NAMALWA (cell line): ENCODE data around the gene MARCKS.

Experiments
- DNase-seq: peaks from one replicate; pipeline ENCODE4 v3.0.0-alpha.2; 2015; ENCODE audit warnings: low spot score

The MARCKS gene, protein sequence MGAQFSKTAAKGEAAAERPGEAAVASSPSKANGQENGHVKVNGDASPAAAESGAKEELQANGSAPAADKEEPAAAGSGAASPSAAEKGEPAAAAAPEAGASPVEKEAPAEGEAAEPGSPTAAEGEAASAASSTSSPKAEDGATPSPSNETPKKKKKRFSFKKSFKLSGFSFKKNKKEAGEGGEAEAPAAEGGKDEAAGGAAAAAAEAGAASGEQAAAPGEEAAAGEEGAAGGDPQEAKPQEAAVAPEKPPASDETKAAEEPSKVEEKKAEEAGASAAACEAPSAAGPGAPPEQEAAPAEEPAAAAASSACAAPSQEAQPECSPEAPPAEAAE

DNA sequence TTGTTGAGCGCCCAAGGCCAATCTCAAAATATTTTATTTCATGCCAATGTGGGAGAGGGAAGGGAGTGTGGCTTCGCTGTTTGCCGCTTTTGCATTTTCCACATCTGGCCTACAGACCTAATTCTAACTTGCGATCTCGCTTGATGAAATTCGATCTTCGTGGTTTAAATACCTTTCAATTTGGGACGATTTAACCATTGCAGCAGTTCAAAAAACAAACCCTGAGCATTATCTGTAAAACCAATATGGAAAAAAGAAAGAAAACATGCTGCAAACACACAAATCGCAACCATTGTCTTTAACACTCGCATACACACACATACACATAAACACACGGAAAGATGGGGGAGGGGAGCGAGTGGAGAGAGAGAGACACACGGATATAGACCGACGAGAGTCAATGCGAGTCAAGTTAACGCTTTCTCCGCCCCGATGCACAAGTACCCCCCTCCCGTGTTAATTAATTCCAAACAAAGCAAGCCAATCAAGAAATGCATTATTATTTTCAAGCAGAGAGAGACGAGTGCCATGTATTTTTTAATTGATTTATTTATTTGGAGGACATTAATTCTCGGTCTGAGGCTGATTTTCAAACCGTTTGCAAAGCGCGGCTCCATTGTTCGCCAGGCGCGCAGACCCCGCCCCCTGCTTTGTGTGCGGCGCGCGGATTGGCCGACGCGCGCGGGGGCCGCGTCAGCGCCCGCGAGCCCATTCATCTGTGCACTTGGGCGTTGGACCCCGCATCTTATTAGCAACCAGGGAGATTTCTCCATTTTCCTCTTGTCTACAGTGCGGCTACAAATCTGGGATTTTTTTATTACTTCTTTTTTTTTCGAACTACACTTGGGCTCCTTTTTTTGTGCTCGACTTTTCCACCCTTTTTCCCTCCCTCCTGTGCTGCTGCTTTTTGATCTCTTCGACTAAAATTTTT is at the start of gene MARCKS:
Gene MARCKS (plus strand): TSS at position 721 of the 931 bp plus-strand sequence. CDS start 401 bp downstream, outside the sequence.
- peak; percentile 77 for DNase-seq

DNA sequence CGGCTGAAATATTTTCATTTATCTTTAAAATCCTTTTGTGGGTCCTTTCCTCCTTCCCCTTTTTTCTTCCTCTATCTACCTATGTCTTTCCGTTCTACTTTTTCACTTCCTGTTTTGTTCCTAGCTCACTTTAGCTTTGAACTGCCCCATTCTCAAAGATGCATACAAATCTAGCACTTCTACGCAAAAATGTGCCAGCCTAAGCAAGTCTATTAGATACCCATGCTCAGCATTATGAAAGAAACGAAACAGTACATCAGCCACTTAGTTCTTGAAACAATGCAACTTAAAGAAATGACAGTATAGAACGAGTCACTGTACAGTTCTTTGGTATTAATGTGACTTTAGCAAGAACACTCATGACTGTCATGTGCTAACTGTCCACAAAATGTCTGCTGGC is 47.3 kb upstream of the MARCKS start:
- peak; percentile 72 for DNase-seq

DNA sequence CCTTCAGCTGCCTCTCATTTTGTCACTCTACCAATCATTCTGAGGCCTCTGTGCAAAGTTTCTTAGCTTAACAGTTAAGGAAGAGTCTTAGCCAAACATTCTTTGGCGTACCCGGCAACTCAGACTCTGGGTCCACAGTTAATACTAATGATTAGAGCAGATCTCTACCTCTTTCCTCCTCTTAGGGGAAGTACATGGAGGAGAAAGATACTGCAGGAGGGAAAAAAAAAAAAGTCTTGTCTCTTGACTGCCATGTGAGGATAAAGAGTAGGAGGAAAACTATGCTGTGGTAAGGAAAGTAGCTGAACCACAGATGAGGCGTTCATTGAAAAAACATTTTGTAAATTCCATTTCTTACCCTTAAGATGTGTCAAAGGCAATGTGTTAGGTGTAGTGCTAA is 44.0 kb upstream of the MARCKS start:
- no peak for DNase-seq

DNA sequence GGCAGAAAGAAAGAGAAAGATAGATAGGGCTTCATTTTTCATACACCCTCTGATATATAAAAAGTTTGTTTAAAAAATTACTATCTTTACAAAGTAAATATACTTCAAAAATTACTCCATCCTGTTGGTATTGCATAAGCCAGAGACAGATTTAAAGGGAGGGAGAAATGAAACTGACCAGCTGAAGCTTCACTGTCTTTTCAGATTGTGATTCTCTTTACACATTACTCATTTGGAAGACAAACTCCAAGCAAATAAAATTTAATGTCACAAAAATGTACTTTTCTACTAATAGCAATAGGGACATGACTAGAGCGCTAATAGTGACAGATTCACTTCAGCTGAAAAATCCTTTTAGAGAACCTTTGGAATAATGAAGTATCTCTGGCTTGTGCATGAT is 38.6 kb upstream of the MARCKS start:
- peak; percentile 7 for DNase-seq

DNA sequence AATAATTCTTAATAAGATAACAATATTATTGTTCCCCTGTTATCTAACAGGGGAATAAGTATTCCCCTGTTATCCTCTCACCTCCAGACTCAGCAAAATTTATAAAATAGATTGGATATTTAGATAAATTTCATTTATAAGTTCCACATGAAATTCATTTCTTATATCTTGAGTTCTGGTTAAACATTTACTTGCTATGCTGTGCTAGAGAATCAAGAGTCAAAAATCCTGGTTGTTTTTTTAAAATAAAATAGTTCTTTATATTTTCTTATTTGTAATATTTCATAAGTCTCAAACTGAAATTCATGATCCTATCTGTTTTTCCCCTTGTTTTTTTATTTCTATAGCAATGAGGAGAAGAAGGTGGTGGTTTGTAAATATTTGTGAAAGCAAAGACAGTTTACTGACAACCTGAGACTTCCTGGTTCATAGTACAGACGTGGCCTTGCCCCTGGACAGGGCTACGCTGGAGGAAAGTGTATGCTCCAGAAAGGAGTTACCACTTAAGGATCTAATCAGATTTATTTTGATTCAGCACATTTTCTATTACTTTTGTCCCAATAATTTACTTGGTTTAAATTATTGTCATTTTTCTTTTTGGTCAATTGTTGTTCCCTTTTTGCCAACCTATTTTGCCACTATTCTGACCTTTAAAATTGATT is 37.8 kb upstream of the MARCKS start:
- DNase-seq: no peak

DNA sequence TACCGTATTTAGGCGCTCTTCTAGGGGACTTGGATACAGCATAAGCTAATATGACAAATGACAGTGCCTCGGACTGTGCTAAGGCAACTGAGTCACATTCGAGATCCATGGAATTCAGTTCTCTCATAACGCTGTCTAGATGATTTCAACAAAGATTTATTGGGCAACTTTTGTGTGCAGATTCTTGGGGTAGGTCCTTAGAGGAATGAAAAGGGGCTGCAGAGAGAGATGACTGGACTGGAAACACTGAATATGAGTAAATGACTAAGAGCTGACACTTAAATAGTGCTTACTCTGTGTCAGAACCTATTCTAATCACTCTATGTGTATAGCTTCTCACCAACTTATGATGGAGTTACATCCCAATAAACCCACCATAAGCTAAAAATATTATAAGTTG is 36.4 kb upstream of the MARCKS start:
- no peak for DNase-seq

DNA sequence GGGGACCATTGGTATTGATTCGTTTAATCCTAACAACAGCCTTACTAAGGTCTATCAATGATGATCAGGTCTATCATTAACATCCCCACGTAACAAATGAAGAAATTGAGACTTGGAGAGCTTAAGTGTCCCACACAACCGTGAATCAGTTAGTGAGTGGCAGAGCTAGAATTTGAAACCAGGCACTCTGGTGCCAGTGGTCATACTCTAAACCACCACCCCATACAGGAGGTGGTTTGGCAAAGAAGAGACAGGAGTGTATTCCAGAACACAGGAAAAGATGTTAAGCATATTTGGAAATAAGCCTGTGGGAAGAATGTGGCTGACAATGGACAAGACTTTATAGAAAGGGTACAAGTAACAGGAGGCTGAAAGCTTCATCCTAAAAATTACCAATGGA is 35.7 kb upstream of the MARCKS start:
- DNase-seq: no peak

DNA sequence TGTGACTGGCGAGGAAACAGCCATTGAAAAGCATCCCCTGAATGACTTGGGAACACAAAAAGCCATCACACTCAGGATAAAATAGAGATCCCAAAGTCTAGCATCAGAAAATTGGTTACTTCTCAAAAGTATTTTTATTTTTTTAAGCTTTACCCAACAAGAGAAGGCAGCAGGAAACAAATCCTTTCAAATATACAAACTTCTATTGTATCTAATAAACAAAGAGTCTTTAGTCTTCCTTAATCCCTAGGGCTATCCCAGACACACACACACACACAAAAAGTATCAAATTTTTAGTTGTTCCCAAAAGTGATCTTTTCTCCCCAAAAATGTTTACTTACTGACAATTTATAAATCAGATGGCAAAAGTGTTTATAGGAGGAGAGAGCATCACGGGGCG is 33.2 kb upstream of the MARCKS start:
- DNase-seq: no peak

DNA sequence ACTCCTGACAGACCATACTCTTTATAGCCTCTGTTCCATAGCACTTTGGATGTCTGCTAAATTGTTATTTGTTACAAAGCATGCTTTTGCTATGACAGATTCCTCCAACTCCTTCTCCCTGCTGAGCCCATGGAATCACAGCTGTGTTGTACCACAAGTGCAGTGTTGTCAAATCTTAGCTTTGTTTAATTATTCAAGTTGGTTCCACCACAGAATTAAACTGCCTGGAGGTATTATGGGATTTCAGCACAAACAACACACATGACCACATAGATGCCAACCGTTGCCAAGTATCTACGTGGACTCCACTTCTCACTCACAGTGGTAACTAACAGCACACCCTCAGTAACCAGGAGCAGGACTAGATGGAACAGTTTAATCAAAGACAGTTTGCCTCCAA is 32.7 kb upstream of the MARCKS start:
- no peak for DNase-seq

DNA sequence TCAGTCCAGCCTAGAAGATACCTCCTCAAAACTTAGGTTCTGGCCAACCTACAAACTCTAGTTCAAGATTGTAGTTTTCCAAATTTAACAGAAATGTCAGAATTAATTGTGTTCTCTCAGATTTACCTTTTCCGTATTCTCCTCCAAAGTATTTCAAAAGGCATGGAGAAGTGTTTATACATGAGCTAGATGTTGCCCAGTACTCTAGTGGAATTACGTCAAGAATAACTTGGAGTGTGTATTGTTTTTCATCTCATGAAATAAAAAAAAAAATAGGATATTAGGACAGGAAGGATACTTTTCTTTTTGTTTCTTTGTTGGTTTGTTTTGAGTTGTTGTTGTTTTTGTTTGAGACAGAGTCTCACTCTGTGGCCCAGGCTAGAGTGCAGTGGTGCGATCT is 32.3 kb upstream of the MARCKS start:
- DNase-seq: no peak

DNA sequence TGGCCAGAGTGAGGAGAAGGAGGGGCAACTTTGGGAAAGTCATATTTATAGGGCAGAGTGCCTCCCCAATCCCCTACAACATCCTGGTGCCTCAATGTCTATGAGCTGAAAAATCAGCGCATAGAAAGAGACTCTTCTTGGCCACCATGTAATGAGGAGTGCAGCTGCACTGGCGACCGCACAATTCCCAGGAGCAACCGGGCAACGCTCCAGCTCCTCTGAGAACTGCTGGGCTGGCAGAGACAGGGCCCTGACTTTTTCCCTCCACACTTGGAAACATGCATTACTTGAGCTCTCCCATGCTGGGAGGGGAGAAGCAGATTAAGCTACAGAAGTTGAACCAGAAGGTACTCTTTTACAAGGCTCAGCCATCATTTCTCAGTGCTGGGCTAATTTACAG is 31.4 kb upstream of the MARCKS start:
- no peak for DNase-seq

DNA sequence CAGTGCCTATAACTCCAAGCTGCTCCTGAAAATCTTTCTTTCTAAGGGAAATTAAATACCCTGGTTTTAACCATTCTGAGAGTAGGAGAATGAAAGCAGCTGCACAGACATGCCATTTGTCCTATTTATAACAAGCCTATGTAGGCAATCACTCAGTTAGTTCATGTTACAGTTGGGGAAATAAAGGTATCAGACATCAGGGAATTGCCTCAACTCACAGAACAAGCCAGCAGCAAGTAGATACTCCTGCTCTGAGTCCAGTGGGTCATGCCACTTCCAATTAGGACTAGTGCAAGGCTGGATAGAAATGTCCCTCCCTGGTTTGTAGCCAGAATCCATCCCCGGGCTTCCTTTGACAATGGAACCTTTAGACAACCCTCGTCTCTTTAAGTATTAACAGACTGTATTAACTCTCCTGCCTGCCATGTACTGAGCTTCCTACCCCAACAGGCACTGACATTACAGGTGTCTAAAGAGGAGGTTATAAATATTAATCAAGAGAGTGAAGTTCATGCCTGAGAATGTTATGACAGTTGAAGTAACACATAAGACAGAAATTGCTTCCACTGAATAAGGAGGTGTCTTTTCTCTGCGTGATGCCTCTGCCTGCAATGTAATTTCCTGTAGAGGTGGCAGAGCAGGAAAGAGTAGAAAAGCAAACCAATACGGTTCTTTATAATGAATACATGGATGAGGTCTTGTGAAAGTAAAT is 28.0 kb upstream of the MARCKS start:
- no peak for DNase-seq

DNA sequence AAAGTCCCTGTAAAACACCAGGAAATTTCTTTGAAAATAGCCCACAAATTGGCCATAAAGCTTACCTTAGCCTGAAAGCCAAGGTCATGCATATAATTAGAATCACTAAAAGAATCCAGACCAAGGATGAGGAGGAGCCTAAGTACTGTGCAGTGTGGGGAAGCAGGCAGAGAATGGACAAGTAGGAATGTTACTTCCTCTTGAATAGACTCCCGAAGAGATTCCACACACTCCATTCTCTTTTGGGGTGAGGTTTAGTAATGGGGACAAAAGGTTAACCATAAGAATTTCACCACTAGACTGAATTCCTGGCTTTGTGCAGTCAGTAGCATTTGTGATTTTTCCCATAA is 27.5 kb upstream of the MARCKS start:
- no peak for DNase-seq

DNA sequence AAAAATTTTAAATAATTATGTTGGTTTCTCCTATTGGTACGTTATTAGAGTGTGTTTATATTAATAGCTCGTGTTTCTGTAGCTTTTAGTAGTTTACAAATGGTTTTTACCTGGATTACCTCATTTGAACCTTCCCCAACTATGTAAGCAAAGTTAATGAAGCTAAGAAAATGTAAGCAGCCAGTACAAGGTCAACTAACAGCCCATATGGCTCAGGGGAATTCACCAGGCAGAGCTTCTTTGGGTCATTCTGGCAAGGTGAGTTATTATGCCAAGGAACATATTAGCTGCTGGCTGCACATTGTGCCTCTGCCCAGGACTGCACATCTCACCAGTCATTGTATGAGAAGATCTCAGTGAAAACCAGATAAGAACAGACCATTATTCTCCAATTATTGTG is 27.0 kb upstream of the MARCKS start:
- DNase-seq: no peak

DNA sequence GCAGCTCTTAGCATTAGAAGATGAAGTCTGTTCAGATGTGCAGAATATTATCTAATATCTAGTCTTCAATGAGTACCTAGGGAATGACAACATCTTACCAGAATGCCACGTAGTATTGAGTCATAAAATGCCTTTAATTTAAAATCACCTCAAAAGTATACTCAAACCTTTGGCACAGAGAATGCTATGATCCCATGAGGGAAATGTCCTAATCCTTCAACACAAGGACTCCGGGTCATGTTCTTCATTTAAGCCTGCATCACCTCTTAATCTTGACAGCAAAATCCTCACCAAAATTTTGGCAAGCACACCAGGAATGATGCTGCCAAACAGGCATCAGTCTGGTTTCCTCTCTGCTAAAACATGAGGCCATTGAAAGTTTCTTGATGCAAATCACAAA is 23.6 kb upstream of the MARCKS start:
- DNase-seq: no peak

DNA sequence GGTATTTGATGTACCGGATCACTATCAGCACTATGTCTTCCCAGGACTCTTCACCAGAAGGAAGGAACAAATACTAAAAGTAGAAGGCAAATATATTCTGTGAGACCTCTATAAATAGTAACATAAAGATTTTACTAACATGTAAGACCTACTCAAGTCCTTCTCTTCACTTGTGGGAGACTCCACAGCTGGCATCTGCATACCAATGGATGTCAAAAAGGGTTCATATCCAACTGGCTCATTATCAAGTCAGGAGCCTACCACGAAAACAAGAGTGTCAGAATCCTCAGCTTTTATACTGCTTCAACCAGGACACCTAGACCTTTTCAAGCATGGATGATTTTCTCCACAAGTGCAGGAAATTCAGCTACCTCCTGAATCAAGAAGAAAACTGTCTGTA is 20.0 kb upstream of the MARCKS start:
- no peak for DNase-seq

DNA sequence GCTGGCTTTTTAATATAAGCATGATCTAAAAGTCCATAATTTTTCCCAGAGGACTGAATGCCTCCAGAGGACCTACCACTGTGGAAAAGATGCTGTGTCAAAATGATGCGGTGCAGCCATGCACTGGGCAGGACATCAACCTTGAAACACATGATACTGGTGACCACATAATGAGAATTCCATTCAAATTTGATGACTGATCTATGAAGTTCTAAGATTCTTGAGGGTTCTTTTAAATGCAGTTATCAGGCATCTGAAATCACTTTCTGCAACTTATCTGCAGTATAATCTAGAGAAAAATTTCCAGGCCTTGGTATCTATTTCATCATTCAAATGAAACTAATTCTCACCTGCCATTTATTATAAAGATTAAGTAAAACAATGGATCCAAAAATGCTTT is 15.0 kb upstream of the MARCKS start:
- DNase-seq: no peak

DNA sequence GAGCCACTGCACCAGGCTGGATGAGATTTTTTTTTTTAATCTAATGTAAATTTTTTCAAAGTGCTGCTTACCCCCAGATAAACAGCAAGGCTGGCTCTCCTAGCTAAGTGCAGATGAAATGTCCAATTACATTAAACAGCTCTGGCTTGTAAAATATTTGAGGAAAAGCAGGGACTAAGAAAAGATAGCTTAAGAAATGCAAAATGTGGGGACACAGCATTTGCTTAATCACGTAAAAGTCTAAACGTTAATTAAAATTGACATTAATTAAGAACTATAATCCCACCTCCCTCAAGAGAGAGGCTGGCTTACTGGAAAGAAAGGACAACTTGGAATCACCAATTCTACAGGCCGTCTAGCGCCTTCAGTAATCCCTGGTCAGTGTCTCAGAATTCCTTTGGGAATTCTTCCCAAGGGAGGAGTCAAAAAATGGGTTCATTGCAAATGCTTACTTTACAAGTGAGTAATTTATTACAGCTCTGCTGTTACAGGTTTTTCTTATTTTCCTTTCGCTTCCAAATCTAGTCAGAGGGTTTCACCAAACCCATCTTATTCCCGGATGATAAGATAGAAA is 13.6 kb upstream of the MARCKS start:
- no peak for DNase-seq

DNA sequence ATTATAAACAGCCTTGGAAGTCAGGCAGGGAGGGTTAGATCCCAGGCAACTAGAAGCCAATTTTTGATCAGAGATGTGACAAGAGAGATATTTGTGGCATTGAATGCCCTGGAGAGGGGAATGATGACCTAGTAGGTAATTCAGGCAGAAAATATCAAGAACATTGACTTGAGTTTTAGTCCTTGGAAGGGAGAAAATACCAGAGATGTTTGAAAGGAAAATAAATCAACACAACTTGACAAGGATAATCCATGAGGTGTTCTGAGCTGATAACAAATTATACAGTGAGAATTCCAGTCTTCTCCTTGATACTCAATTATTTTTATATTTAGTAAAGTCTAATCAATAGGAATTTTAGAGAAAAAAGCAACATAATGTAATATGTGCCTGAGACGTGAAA is 10.6 kb upstream of the MARCKS start:
- DNase-seq: no peak

DNA sequence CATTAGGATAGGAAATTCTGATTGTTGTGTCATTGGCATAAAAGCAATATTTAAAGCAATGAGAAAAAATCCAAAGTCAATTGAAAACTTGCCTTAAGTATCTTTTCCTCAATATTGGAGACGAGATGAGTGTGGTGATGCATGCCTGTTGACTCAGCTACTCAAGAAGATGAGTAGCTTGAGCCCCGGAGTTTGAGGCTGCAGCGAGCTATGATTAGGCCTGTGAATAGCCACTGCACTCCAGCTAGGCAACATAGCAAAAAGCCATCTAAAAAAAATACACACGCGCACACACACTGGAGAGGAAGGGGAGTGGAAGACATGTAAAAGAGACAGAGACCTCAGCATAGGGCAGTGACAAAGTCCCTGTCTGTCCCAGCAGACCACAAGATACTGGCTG is 9.7 kb upstream of the MARCKS start:
- no peak for DNase-seq

DNA sequence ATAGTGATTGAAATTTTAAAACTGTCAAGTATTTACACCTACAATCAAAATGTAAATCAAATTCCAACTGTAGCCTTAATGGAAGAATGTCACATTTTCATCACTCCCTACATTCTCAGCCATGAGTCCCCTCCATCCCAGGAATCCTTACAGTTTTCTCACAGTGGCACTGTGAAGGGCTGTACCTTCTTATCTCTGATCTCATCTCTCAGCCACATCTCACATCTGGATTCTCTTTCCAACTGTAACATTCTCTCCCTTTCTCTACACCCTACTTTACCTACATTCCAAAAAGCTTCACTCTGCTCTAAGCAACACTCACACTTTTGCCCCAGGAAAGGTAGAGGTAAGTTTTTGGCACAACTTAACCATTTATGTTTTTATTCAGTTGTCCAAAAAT is 8.9 kb upstream of the MARCKS start:
- no peak for DNase-seq

DNA sequence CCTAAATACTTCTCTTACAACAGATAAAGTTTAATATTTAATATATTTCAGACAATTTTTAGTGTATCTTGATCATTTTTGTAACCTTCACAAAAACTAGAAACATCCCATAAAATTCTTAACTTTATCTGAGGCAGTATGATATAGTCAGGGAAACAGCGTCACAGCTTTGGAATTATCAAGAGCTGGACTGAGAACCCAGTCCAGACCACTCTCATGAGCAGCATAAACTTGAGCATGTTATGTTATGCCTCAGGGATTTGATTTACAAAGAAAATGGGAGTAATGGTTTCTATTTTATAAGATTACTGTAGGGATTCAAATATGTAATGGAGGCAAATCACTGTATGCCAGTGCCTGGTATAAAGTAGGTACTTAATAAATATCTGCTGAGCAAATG is 8.3 kb upstream of the MARCKS start:
- DNase-seq: no peak
